Measurements from ENCODE around the gene TNP1. TPM values are rescaled to one million over a fixed set of nuclear protein-coding genes. Genes with fewer than 3 reads are reported as not detected.

TNP1 gene
- total and polyA plus RNA-seq, 4 donors = not detected

GRCh38 chr2:216856406-216857065, 3.3 kb downstream of the TNP1 start:
- 86% methylated on average over 5 of the region's 5 CpGs for WGBS
- Histone ChIP-seq H3K4me1 (ENCODE audit: control insufficient read depth in 4 of 4, insufficient read depth in 4 of 4, low read length in 3 of 4) (no peaks in the 10 kb centered on the region), H3K4me3 (ENCODE audit: low read depth in 1 of 3, low read length in 3 of 3) (no peak overlapping the region), H3K27ac (ENCODE audit: low read depth in 1 of 2, low read length in 2 of 2) (no peak overlapping the region), H3K27me3 (ENCODE audit: control insufficient read depth in 4 of 4, insufficient read depth in 4 of 4, low read length in 3 of 4) (no peaks in the 10 kb centered on the region), H3K9ac (ENCODE audit: low read depth in 1 of 2, low read length in 2 of 2) (no peak overlapping the region), H3K36me3 (ENCODE audit: control insufficient read depth in 4 of 4, insufficient read depth in 3 of 4, low read depth in 1 of 4, low read length in 3 of 4) (no peaks in the 10 kb centered on the region), H3K9me3 (ENCODE audit: control insufficient read depth in 4 of 4, low read length in 3 of 4) (no peaks in the 10 kb centered on the region)
- no peak for TF ChIP-seq MAX (IDR thresholded peaks at IDR 0.05)
- TF ChIP-seq HNF4G (IDR thresholded peaks at IDR 0.05) = no peak
- no peak for TF ChIP-seq TAF1 (conservative IDR thresholded peaks at IDR 0.05)
- no peak for TF ChIP-seq FOXA2 (IDR thresholded peaks at IDR 0.05)
- TF ChIP-seq, protein P1, sequence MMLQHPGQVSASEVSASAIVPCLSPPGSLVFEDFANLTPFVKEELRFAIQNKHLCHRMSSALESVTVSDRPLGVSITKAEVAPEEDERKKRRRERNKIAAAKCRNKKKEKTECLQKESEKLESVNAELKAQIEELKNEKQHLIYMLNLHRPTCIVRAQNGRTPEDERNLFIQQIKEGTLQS (IDR thresholded peaks at IDR 0.05) = no peak
- no peak for TF ChIP-seq RXRA (IDR thresholded peaks at IDR 0.05)
- TF ChIP-seq JUND (IDR thresholded peaks at IDR 0.05) = no peak
- TF ChIP-seq YY1 (IDR thresholded peaks at IDR 0.05) = no peak
- TF ChIP-seq GABPA (IDR thresholded peaks at IDR 0.05 in 1 of 2, conservative IDR thresholded peaks at IDR 0.05 in 1 of 2) = no peak
- no peak for TF ChIP-seq SP1 (IDR thresholded peaks at IDR 0.05)
- TF ChIP-seq EGR1 (IDR thresholded peaks at IDR 0.05; ENCODE audit: low read depth in 2 of 2) = no peak
- TF ChIP-seq REST (IDR thresholded peaks at IDR 0.05) = no peak
- TF ChIP-seq HNF4A (conservative IDR thresholded peaks at IDR 0.05) = no peak
- TF ChIP-seq RAD21 (IDR thresholded peaks at IDR 0.05) = no peak
- no peak for DNase-seq (ENCODE audit: low spot score)

- H3K9me3 ChIP-seq (ENCODE audit: control insufficient read depth in 4 of 4, low read length in 3 of 4) = no peaks in the 10 kb centered on the region
- 90% methylated on average over 3 of the region's 3 CpGs for WGBS
- no peaks in the 10 kb centered on the region for H3K27me3 ChIP-seq (ENCODE audit: control insufficient read depth in 4 of 4, insufficient read depth in 4 of 4, low read length in 3 of 4)
- DNase-seq (ENCODE audit: low spot score) = no peak
- no peaks in the 10 kb centered on the region for H3K4me1 ChIP-seq (ENCODE audit: control insufficient read depth in 4 of 4, insufficient read depth in 4 of 4, low read length in 3 of 4)
- no peak overlapping the region for H3K27ac ChIP-seq (ENCODE audit: low read depth in 1 of 2, low read length in 2 of 2)
- H3K9ac ChIP-seq (ENCODE audit: low read depth in 1 of 2, low read length in 2 of 2) = no peak overlapping the region
- H3K36me3 ChIP-seq (ENCODE audit: control insufficient read depth in 4 of 4, insufficient read depth in 3 of 4, low read depth in 1 of 4, low read length in 3 of 4) = no peaks in the 10 kb centered on the region
- H3K4me3 ChIP-seq (ENCODE audit: low read depth in 1 of 3, low read length in 3 of 3) = no peak overlapping the region
- peak; percentile 51 for TF ChIP-seq NR2F2 (IDR thresholded peaks at IDR 0.05)
- peak in 1 of 2 donors; percentile 17 for TF ChIP-seq RXRA (IDR thresholded peaks at IDR 0.05)
- no peak for TF ChIP-seq MAX (IDR thresholded peaks at IDR 0.05)
- no peak for TF ChIP-seq REST (IDR thresholded peaks at IDR 0.05)
- TF ChIP-seq, protein P1 (IDR thresholded peaks at IDR 0.05) = no peak
These were observed 4.3 kb downstream of the TNP1 start for GRCh38 chr2:216855605-216856004.
